K562 (cell line): Measurements from ENCODE around the gene MPIG6B. TPM values are rescaled to one million over a fixed set of nuclear protein-coding genes. Genes with fewer than 3 reads are reported as not detected.
A peak's percentile ranks its signal among the peaks of the same experiment; 100 is the strongest.

Source experiments
- CCNT2 ChIP-seq: IDR thresholded peaks from 2 replicates; pipeline ENCODE4 v1.6.1; 2011; ENCODE audit warnings: borderline replicate concordance, low read depth, mild to moderate bottlenecking, moderate library complexity, mixed read lengths, low read length; ENCODE audit not compliant: insufficient read length; ENCODE audit errors: extremely low read depth
- CHCHD3 ChIP-seq: fragments of 250-450 bp; sonication (Bioruptor Pico); IDR thresholded peaks from 2 replicates; pipeline ENCODE4 v2.1.2; 2022; ENCODE audit warnings: mild to moderate bottlenecking
- FOXK2 ChIP-seq, 2 experiments: fragments of 450-650 bp; IDR thresholded peaks in 1 of 2; conservative IDR thresholded peaks in 1 of 2; 2 replicates each; pipeline ENCODE4 v1.6.1; 2016; ENCODE audit warnings: low read depth in 2 of 2, mild to moderate bottlenecking in 1 of 2
- GATAD2B ChIP-seq: fragments of 450-650 bp; IDR thresholded peaks from 2 replicates; pipeline ENCODE4 v1.6.1; 2017; ENCODE audit warnings: mild to moderate bottlenecking, borderline replicate concordance
- HMG20B ChIP-seq: fragments of 250-450 bp; sonication (Bioruptor Pico); IDR thresholded peaks from 2 replicates; pipeline ENCODE4 v1.5.0; 2021; ENCODE audit warnings: mild to moderate bottlenecking
- HNRNPL ChIP-seq: fragments of 200-400 bp; formaldehyde crosslinking; IDR thresholded peaks from 2 replicates; pipeline ENCODE4 v1.6.1; 2017; ENCODE audit warnings: low read depth, mild to moderate bottlenecking, low read length
- KAT7 ChIP-seq: sonication (generic); formaldehyde crosslinking; IDR thresholded peaks from 2 replicates; pipeline ENCODE4 v1.8.0; 2022; ENCODE audit warnings: missing genetic modification reagents, mild to moderate bottlenecking, borderline replicate concordance
- MCM5 ChIP-seq: fragments of 450-650 bp; IDR thresholded peaks from 2 replicates; pipeline ENCODE4 v1.6.1; 2016; ENCODE audit warnings: low read depth
- MTA1 ChIP-seq: fragments of 450-650 bp; IDR thresholded peaks from 2 replicates; pipeline ENCODE4 v1.6.1; 2017; ENCODE audit warnings: borderline replicate concordance
- NCOA6 ChIP-seq: fragments of 450-650 bp; IDR thresholded peaks from 2 replicates; pipeline ENCODE4 v1.6.1; 2017; ENCODE audit warnings: mild to moderate bottlenecking
- NFIX ChIP-seq: fragments of 250-450 bp; sonication (Bioruptor Pico); IDR thresholded peaks from 2 replicates; pipeline ENCODE4 v1.4.0; 2020; ENCODE audit warnings: low read depth, mild to moderate bottlenecking, moderate library complexity
- NR2C2 ChIP-seq, 2 experiments: fragments of 200-800 bp in 1 of 2; sonication (Bioruptor generic) in 1 of 2; sonication (generic) in 1 of 2; formaldehyde crosslinking in 1 of 2; IDR thresholded peaks; 2 replicates each; pipeline versions ENCODE4 v1.6.1 to v1.8.0; 2016 to 2022; ENCODE audit warnings: mild to moderate bottlenecking in 1 of 2, missing compliant biosample characterization in 1 of 2, missing genetic modification characterization in 1 of 2, missing genetic modification reagents in 1 of 2
- POLR3G ChIP-seq: IDR thresholded peaks from 2 replicates; pipeline ENCODE4 v1.6.1; 2011; ENCODE audit not compliant: insufficient read length, insufficient replicate concordance; ENCODE audit errors: extremely low read depth
- PURB ChIP-seq: sonication (generic); formaldehyde crosslinking; IDR thresholded peaks from 2 replicates; pipeline ENCODE4 v1.9.0; 2021; ENCODE audit warnings: low read depth, mild to moderate bottlenecking, missing genetic modification reagents
- RBFOX2 ChIP-seq: fragments of 200-400 bp; formaldehyde crosslinking; IDR thresholded peaks from 2 replicates; pipeline ENCODE4 v1.6.1; 2017; ENCODE audit warnings: low read depth, mild to moderate bottlenecking, low read length, moderate library complexity
- RBM22 ChIP-seq: fragments of 200-400 bp; formaldehyde crosslinking; IDR thresholded peaks from 2 replicates; pipeline ENCODE4 v1.6.1; 2018; ENCODE audit warnings: low read length, low read depth; ENCODE audit not compliant: poor library complexity, severe bottlenecking
- RFX7 ChIP-seq: fragments of 250-450 bp; sonication (Bioruptor Pico); IDR thresholded peaks from 2 replicates; pipeline ENCODE4 v1.5.1; 2021; ENCODE audit warnings: mild to moderate bottlenecking
- SIRT6 ChIP-seq: IDR thresholded peaks from one replicate; pipeline ENCODE4 v1.6.1; 2012; ENCODE audit warnings: low read depth, mild to moderate bottlenecking, control low read depth, inconsistent platforms, low read length, moderate library complexity
- SMAD1 ChIP-seq: fragments of 150-350 bp; IDR thresholded peaks from 2 replicates; pipeline ENCODE4 v1.6.1; 2014; ENCODE audit warnings: low read length, low read depth; ENCODE audit not compliant: partially characterized antibody
- STAT5A ChIP-seq: IDR thresholded peaks from 2 replicates; pipeline ENCODE4 v1.6.1; 2012; ENCODE audit warnings: low read length, inconsistent platforms, borderline replicate concordance
- TBP ChIP-seq: optimal IDR thresholded peaks from 2 replicates; pipeline ENCODE3; 2011; ENCODE audit warnings: low read depth, low read length, improper control_type of control experiment
- TSC22D4 ChIP-seq: fragments of 450-650 bp; IDR thresholded peaks from 2 replicates; pipeline ENCODE4 v1.6.1; 2016; ENCODE audit warnings: missing genetic modification characterization, missing biosample characterization, control low read depth
- ZC3H8 ChIP-seq: fragments of 450-650 bp; IDR thresholded peaks from 2 replicates; pipeline ENCODE4 v1.6.1; 2017
- ZNF140 ChIP-seq: fragments of 250-450 bp; sonication (Bioruptor Pico); IDR thresholded peaks from 2 replicates; pipeline ENCODE4 v1.8.0; 2021; ENCODE audit warnings: moderate library complexity, mild to moderate bottlenecking, inconsistent platforms
- ZNF507 ChIP-seq: conservative IDR thresholded peaks from 2 replicates; pipeline ENCODE4 v1.6.1; 2017; ENCODE audit warnings: missing genetic modification characterization, missing compliant biosample characterization
- polyA plus RNA-seq, 8 experiments: library from polyadenylated mRNA; depleted of rRNA in 4 of 8; stranded (reverse) in 5 of 8; unstranded in 3 of 8; fragments of >200 nt; fragmentation: Nextera tagmentation in 2 of 8; fragmentation: Illumina TruSeq in 1 of 8; extraction: Ambion mirVana in 2 of 8; extraction: Trizol in 1 of 8; gene quantifications; 2 replicates each; pipeline versions ENCODE4 v1.2.1 to v1.2.3, GENCODE V29; 2011 to 2014; ENCODE audit warnings: inconsistent platforms in 1 of 8, missing spikeins in 1 of 8
- total RNA-seq, 7 experiments: library from RNA; depleted of rRNA in 6 of 7; stranded (reverse); fragments of >200 nt in 6 of 7; fragmentation: Illumina TruSeq in 2 of 7; extraction: Trizol in 2 of 7; gene quantifications; 2 replicates each; pipeline versions ENCODE4 v1.2.1 to v1.2.3, GENCODE V29; 2011 to 2021; ENCODE audit warnings: low replicate concordance in 1 of 7
- TF ChIP-seq, protein P1 (sequence below): fragments of 450-650 bp; IDR thresholded peaks from 2 replicates; pipeline ENCODE4 v1.6.1; 2016; ENCODE audit warnings: mild to moderate bottlenecking
- TF ChIP-seq, protein P2 (sequence below): fragments of 450-650 bp; formaldehyde crosslinking; IDR thresholded peaks from 2 replicates; pipeline ENCODE4 v1.4.0; 2022; ENCODE audit warnings: missing genetic modification characterization

Gene MPIG6B
- total and polyA plus RNA-seq, 9 of the 15 experiments (the other 6 are each of a cell fraction or from before 2014, with no cell fraction given): 0.11 to 1.2 (median 0.28) TPM; not detected in 1

DNA sequence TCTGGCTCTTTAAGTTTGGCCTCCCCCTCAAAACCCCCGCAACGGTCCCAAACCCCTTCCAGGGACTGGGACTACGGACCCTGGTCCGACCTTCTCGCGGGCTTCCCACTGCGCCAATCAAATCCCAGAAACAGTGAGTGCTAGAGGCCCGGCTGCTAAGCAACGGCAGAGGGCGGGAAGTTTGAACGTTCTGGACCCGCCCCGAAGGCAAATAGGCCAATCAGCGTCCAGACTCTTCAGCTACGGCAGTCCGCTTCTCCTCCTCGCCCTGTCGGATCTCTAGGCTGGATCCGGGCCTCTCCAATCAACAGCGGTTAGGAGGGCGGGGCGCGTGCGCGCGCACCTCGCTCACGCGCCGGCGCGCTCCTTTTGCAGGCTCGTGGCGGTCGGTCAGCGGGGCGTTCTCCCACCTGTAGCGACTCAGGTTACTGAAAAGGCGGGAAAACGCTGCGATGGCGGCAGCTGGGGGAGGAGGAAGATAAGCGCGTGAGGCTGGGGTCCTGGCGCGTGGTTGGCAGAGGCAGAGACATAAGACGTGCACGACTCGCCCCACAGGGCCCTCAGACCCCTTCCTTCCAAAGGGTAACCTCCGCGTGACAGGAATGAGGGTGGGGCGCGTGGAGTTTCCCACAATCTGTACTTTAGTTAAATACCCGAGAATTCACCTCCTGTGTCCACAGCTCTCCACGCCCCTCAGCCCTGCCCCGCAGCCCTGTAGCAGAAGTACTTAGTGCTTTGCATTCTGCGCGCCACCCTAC lies 16.6 kb downstream of the MPIG6B start, which contains the start of gene MSH5 (continued):
- TF ChIP-seq RBM22: peak; percentile 85
- TF ChIP-seq MCM5: no peak
- no peak for TF ChIP-seq STAT5A
- no peak for TF ChIP-seq NFIX (CRISPR knock-in tag)
- no peak for TF ChIP-seq ZNF140 (CRISPR knock-in tag)
- TF ChIP-seq ZC3H8: no peak
- TF ChIP-seq MTA1: peak; percentile 49; the same call in 1 of the 2 replicates
- 0 out of 2 replicates have a peak, but pooled peaks have one; percentile 53 for TF ChIP-seq RFX7 (CRISPR knock-in tag)
- no peak for TF ChIP-seq POLR3G
- peak; percentile 85 for TF ChIP-seq SMAD1
- TF ChIP-seq, protein P1, sequence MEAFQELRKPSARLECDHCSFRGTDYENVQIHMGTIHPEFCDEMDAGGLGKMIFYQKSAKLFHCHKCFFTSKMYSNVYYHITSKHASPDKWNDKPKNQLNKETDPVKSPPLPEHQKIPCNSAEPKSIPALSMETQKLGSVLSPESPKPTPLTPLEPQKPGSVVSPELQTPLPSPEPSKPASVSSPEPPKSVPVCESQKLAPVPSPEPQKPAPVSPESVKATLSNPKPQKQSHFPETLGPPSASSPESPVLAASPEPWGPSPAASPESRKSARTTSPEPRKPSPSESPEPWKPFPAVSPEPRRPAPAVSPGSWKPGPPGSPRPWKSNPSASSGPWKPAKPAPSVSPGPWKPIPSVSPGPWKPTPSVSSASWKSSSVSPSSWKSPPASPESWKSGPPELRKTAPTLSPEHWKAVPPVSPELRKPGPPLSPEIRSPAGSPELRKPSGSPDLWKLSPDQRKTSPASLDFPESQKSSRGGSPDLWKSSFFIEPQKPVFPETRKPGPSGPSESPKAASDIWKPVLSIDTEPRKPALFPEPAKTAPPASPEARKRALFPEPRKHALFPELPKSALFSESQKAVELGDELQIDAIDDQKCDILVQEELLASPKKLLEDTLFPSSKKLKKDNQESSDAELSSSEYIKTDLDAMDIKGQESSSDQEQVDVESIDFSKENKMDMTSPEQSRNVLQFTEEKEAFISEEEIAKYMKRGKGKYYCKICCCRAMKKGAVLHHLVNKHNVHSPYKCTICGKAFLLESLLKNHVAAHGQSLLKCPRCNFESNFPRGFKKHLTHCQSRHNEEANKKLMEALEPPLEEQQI: no peak
- TF ChIP-seq PURB (CRISPR knock-in tag): no peak
- TF ChIP-seq TSC22D4 (tag): no peak
- TF ChIP-seq FOXK2 (conservative IDR thresholded peaks at IDR 0.05 in 1 of 2, IDR thresholded peaks at IDR 0.05 in 1 of 2; ENCODE audit: low read depth in 2 of 2): no peak
- no peak for TF ChIP-seq HMG20B (CRISPR knock-in tag)
- peak; percentile 98 for TF ChIP-seq RBFOX2
- TF ChIP-seq GATAD2B: no peak
- TF ChIP-seq NR2C2 (CRISPR knock-in tag; IDR thresholded peaks at IDR 0.05): peak; percentile 74; the same call in 1 of the 2 replicates
- no peak for TF ChIP-seq NR2C2 (tag; IDR thresholded peaks at IDR 0.05)
- no peak for TF ChIP-seq SIRT6
- TF ChIP-seq TBP: peak; percentile 83
- no peak for TF ChIP-seq CCNT2
- TF ChIP-seq, protein P2, sequence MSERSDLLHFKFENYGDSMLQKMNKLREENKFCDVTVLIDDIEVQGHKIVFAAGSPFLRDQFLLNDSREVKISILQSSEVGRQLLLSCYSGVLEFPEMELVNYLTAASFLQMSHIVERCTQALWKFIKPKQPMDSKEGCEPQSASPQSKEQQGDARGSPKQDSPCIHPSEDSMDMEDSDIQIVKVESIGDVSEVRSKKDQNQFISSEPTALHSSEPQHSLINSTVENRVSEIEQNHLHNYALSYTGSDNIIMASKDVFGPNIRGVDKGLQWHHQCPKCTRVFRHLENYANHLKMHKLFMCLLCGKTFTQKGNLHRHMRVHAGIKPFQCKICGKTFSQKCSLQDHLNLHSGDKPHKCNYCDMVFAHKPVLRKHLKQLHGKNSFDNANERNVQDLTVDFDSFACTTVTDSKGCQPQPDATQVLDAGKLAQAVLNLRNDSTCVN: peak; percentile 40; the same call in 1 of the 2 replicates
- TF ChIP-seq CHCHD3: peak; percentile 22; the same call in 1 of the 2 replicates
- TF ChIP-seq HNRNPL: no peak
- TF ChIP-seq KAT7 (CRISPR knock-in tag): no peak
- no peak for TF ChIP-seq ZNF507 (tag)
- no peak for TF ChIP-seq NCOA6
